Neuron (in vitro differentiated cells): ENCODE data around the gene MED10.

ENCODE experiments used
- H2AFZ ChIP-seq: one replicate; pipeline ENCODE4 v1.6.1; 2013; ENCODE audit warnings: low read depth, mild to moderate bottlenecking, inconsistent platforms, low read length, moderate library complexity
- H3K27me3 ChIP-seq: one replicate; pipeline ENCODE4 v1.6.1; 2013; ENCODE audit warnings: low read length; ENCODE audit not compliant: insufficient read depth
- H3K36me3 ChIP-seq: one replicate; pipeline ENCODE4 v1.6.1; 2013; ENCODE audit warnings: low read length; ENCODE audit not compliant: insufficient read depth
- H3K4me1 ChIP-seq: one replicate; pipeline ENCODE4 v1.6.1; 2013; ENCODE audit warnings: low read length; ENCODE audit not compliant: insufficient read depth
- H3K4me3 ChIP-seq: 2 replicates; pipeline ENCODE4 v1.5.1; 2013; ENCODE audit warnings: mild to moderate bottlenecking, low read length, moderate library complexity
- H3K9me3 ChIP-seq: one replicate; pipeline ENCODE4 v1.6.1; 2013; ENCODE audit warnings: low read length

The MED10 gene

DNA sequence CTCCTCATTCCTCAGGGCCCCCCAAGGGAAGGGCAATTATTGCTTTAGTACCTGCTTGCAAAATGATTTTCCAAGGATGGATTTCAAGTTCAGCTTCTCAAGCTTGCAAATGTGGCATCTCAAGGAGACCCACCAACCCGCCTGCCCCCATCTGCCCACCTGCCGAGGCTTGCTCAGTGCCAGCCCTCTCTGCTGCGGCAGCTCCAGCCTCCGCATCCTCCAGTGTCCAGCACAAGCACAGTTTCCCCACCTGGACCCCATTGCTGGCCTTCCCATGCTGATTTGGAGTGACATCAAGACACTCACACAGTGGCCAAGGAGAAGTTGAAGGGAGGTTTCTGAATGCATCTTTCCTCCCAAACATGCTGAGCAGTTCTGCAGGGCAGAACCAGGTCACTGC lies 31.2 kb downstream of the MED10 start:
- no peaks in the 10 kb centered on the region for H3K36me3 ChIP-seq
- H3K27me3 ChIP-seq, result no peaks in the 10 kb centered on the region
- no peak overlapping the region for H3K4me3 ChIP-seq
- H3K4me1 ChIP-seq, result no peaks in the 10 kb centered on the region
- H3K9me3 ChIP-seq, result no peaks in the 10 kb centered on the region
- no peak overlapping the region for H2AFZ ChIP-seq

DNA sequence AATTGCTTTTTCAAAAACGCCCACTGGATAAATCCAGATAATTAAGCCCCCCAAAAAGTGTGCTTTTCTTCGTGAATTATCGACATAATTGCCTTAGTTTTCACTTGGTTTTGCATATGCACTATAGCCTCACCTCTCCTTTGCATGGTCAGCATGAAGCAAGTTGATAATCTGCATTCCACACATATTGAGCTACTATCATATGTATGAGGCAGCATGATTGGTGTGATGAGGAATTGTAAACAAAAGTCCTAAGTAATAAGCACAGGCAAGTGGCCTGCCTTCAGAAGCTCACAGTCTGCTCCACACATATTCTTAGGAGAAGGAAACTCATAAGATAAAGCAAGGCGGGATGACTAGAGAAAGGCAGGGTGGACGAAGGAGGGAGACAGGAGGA lies 33.8 kb downstream of the MED10 start:
- H2AFZ ChIP-seq, result no peak overlapping the region
- no peaks in the 10 kb centered on the region for H3K27me3 ChIP-seq
- no peaks in the 10 kb centered on the region for H3K9me3 ChIP-seq
- no peak overlapping the region for H3K4me3 ChIP-seq
- H3K36me3 ChIP-seq, result no peaks in the 10 kb centered on the region
- no peaks in the 10 kb centered on the region for H3K4me1 ChIP-seq

DNA sequence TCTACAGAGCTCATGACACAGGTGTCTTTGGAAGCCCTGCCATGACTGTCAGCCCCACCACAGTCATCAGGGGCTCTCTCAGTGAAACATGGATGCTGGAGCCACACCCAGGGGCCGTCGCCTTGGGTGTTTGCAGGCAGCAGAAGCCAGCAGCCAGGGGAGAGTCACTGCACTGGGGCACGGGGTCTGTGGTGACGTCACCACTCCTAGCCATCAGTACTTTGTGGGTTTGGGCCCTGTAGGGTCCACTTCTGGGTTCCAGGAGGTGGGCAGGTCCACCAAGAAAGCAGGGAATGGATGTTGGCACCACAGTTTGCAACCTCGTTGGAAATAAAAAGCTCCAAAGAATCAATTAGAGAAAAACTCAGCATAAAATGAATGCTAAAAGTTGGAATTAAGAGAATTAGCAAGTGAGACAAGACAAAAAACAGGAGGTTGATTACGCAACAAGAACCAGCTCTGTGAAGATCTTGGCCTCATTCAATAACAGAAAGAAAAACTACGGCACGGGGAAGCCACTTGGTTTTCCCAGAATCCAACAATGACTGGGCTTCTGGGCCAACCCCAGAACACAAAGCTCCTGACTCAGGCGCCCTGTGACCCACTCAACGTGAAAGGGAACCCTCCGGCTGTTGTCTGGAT lies 34.3 kb downstream of the MED10 start:
- no peaks in the 10 kb centered on the region for H3K4me1 ChIP-seq
- no peak overlapping the region for H3K4me3 ChIP-seq
- no peaks in the 10 kb centered on the region for H3K27me3 ChIP-seq
- no peaks in the 10 kb centered on the region for H3K9me3 ChIP-seq
- no peaks in the 10 kb centered on the region for H3K36me3 ChIP-seq
- no peak overlapping the region for H2AFZ ChIP-seq

DNA sequence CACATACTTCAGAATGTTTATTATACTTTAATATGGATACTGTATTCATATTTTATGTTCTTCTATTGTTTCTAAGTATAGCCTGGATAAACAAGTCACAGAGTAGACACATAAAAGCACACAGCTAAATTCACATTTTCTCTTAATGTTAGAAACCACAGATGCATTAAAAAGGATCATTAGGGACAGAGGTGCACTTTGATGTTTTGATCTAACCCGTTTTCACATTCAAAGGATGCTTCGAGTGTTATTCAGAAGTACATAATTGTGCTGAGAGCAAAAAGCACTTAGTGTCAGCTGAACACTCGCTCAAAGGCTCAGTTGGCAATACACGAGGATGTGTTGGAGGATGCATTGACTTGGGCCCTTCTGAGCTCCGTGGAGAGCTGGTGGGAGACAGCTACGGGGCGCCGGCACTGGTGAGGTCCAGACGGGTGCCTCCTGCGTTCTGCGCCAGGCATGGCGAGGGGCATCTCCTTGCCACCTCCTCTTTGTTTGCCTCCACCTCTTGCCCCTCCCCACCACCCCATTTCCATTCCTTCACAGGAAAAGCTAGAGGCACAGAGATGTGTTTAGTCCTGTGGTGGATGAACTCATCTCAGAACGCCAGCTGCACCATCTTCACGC lies 35.5 kb downstream of the MED10 start:
- no peak overlapping the region for H3K4me3 ChIP-seq
- no peak overlapping the region for H2AFZ ChIP-seq
- no peaks in the 10 kb centered on the region for H3K4me1 ChIP-seq
- H3K9me3 ChIP-seq, result no peaks in the 10 kb centered on the region
- no peaks in the 10 kb centered on the region for H3K36me3 ChIP-seq
- no peaks in the 10 kb centered on the region for H3K27me3 ChIP-seq

DNA sequence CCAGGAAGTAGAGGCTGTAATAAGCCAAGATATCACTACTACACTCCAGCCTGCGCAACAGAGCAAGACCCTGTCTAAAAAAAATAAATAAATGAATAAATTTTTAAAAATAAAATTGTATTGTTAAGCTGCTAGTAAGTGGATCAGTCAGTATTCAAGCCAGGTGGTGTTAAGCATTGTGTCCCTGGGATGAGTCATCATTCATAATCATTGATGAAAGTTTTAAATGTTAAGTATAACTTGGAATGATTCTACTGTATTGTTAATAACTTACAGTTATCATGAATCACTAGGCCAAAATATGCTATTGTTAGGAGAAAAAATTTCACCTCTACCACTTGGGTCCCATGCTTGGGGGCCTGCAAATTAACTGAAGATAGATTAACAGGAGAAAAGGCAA lies 38.2 kb downstream of the MED10 start:
- Histone ChIP-seq H3K4me3 (no peak overlapping the region), H3K36me3 (no peaks in the 10 kb centered on the region), H2AFZ (no peak overlapping the region), H3K27me3 (no peaks in the 10 kb centered on the region), H3K9me3 (no peaks in the 10 kb centered on the region), H3K4me1 (no peaks in the 10 kb centered on the region)

DNA sequence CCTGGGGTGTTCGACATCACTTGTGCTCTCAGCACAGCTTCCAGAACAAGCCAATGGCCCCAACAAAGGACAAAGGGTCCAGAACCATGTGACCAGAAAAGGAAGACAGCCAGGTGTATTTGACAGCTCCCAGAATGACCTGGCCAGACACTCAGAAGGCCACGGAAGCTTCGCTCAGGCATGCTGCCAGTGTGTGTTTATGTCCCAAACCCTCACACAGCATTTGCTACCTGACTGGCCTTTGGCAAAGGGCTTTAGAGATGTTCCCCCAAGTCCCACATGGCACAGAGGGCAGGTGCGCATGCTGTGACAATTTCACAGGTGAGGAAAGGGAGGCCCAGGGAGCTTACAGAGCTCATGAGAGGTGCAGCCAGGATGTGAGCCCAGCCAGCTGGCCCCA lies 39.5 kb downstream of the MED10 start:
- no peaks in the 10 kb centered on the region for H3K4me1 ChIP-seq
- no peaks in the 10 kb centered on the region for H3K36me3 ChIP-seq
- H3K9me3 ChIP-seq, result no peaks in the 10 kb centered on the region

DNA sequence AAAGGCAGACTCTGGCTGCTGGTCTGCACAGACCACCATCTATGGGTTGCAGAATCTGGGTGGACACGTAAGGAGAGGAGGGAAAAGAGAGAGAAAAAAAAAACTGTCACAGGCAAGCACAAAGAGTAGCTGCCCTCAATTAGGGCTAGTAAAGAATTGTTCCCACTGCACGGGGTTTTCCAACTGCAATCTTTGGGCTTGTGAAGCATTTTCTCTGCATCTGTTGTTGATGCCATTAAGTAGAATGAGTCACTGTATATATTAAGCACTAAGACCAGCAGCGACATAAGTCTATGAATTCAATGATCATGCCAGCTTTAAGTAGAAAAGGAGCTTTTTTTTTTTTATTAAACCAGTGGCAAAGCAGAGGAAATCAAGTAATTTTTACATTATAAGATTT lies 40.2 kb downstream of the MED10 start:
- Histone ChIP-seq H3K4me1 (no peaks in the 10 kb centered on the region), H3K9me3 (no peaks in the 10 kb centered on the region), H3K4me3 (no peak overlapping the region), H3K36me3 (no peaks in the 10 kb centered on the region), H2AFZ (no peak overlapping the region), H3K27me3 (no peaks in the 10 kb centered on the region)

More for the DNA sequence above, 39.5 kb downstream of the MED10 start:
- Histone ChIP-seq H2AFZ (no peak overlapping the region), H3K27me3 (no peaks in the 10 kb centered on the region), H3K4me3 (no peak overlapping the region)

DNA sequence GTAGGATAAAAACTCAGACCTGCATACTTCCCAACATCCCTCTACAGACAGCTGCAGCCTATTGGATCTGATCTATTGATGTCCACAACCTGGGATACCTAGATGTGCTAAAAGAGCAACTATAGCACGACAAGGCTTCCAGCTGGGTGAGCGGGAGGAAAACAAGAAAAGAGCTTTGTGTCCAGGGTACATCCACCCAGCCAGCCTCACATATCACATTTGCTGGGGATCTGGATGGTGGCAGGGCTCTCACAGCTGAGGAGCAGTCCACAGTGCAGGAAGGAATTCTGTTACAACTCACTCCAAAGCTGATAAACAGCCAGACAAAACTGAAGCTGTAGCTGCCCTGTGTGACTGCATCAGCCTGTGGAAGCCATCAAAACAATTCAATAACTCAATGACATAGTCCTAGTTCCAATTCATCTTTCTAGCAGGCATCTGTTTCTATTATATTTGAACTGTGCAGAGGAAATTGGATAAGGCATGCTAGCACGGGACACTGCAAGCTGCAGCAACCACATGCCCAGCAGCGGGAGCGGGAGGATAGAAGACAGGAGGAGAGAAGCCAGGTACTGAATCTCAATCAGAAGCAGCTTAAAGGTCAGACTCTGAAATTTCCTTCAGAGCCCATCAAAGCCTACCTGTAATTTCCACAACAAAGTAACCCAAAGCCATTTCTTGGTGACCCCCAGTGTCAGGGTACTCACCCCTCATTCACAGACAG lies 45.0 kb downstream of the MED10 start:
- no peaks in the 10 kb centered on the region for H3K9me3 ChIP-seq
- no peak overlapping the region for H3K4me3 ChIP-seq
- H3K27me3 ChIP-seq, result no peaks in the 10 kb centered on the region
- no peaks in the 10 kb centered on the region for H3K36me3 ChIP-seq
- no peak overlapping the region for H2AFZ ChIP-seq
- H3K4me1 ChIP-seq, result no peaks in the 10 kb centered on the region

DNA sequence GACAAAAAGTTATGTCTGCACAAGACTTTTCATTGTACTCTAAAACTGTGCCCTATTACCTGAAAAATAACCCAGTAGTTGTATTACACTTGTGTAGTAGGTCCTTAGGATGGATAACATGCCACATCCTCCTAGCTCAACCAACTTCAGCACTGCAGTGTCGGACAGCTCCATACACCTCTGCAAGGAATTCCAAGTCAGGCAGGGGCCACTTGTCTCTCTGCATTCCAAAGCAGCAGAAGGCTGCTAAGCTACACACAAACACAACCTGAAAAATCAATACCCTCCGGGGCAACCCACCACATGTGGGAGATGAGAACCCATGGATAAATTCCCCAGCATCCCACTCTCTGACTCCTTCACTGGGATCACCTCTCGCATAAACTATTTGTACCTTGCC lies 50.2 kb downstream of the MED10 start:
- no peak overlapping the region for H3K4me3 ChIP-seq
- H3K4me1 ChIP-seq, result no peaks in the 10 kb centered on the region

DNA sequence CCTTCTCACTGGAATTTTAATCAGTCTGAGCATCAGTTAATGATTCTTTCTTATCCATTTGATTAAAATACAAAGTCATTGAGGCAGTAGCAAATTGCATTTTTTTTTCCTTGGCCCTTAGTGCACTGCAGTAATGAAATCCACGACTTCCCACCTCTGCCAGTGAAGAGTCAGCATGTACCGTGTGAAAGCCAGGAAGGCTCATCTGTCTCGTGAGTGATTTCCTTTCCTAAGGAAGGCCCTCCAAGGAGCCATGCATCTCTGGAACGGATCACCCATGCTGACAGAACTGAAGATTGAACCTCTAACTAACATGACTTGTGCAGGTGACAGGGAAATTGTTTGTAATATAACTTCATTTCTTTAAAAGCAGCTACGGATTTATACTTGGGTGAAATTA lies 51.6 kb downstream of the MED10 start:
- Histone ChIP-seq H3K4me1 (no peaks in the 10 kb centered on the region), H3K36me3 (no peaks in the 10 kb centered on the region), H3K4me3 (no peak overlapping the region), H2AFZ (no peak overlapping the region), H3K27me3 (peaks cover 3% of the 10 kb centered on the region), H3K9me3 (no peaks in the 10 kb centered on the region)

More for the DNA sequence above, 50.2 kb downstream of the MED10 start:
- no peaks in the 10 kb centered on the region for H3K36me3 ChIP-seq
- H3K9me3 ChIP-seq, result no peaks in the 10 kb centered on the region
- H2AFZ ChIP-seq, result no peak overlapping the region
- peaks cover 3% of the 10 kb centered on the region for H3K27me3 ChIP-seq

DNA sequence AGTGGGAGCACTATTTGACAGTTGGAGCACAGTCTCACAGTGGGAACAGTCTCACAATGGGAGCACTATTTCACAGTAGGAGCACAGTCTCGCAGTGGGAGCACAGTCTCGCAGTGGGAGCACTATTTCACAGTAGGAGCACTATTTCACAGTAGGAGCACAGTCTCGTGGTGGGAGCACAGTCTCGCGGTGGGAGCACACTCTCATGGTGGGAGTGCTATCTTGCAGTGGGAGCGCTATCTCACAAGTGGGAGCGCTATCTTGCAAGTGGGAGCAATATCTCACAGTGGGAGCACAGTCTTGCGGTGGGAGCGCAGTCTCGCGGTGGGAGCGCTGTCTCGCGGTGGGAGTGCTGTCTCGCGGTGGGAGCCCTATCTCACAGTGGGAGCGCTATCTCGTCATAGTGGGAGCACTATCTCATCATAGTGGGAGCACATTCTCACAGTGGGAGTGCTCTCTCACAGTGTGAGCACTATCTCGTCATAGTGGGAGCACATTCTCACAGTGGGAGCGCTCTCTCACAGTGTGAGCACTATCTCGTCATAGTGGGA lies 56.1 kb downstream of the MED10 start:
- no peaks in the 10 kb centered on the region for H3K9me3 ChIP-seq
- no peaks in the 10 kb centered on the region for H3K4me1 ChIP-seq
- peaks cover 4% of the 10 kb centered on the region for H3K27me3 ChIP-seq
- H3K36me3 ChIP-seq, result no peaks in the 10 kb centered on the region
- H3K4me3 ChIP-seq, result no peak overlapping the region
- no peak overlapping the region for H2AFZ ChIP-seq
